ENCODE results near the gene DCANP1.
"Not testable (repeated sequence)": the region's sequence is repeated elsewhere in the genome, so short reads cannot be mapped to it uniquely, and the experiment has no call there.

DCANP1 gene

DNA sequence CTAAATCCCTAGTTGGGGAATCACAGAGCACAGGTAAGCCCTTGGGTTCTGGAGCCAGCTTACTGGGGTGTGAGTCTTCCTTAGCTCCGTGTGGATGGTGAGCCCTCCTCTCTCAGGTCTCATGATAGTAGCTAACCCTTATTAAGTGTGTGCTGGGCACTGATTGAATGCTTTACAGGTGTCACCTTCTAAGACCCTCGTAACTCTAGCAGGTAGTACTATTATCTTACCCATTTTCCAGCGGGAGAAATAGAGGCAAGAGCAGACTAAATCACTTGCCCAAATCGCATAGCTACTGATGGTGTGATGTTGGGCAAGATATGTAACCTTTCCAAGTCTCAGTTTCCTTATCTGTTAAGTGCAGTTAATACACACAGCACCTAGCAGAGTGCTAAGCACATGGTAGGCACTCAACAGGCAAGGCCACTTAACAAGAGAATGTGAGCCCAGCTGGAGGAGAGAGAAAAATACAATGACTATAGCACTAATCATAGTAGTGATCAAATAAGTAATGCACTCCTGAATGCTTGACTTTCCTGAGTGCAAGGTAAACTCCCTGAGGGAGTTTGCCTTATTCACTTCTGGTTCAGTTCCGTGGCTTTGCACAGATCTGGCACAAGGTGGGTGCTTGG, at the start of gene DCANP1:
Gene DCANP1, minus strand, starts transcription at position 51 of the 632 bp plus-strand sequence. CDS start 240 bp downstream, outside the sequence.
- DNase-seq, result no peak

DNA sequence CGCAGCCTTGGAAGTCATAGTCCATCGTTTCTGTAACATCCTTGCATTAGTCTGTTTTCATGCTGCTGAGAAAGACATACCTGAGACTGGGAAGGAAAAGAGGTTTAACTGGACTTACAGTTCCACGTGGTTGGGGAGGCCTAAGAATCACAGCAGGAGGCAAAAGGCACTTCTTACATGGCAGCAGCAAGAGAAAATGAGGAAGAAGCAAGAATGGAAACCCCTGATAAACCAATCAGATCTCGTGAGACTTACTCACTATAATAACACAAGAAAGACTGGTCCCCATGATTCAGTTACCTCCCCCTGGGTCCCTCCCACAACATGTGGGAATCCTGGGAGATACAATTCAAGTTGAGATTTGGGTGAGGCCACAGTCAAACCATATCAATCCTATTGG, 48.4 kb upstream of the DCANP1 start:
- DNase-seq, result not testable (repeated sequence)

GRCh38 chr5:135494196-135494595, 47.0 kb upstream of the DCANP1 start:
- DNase-seq, result no peak

DNA sequence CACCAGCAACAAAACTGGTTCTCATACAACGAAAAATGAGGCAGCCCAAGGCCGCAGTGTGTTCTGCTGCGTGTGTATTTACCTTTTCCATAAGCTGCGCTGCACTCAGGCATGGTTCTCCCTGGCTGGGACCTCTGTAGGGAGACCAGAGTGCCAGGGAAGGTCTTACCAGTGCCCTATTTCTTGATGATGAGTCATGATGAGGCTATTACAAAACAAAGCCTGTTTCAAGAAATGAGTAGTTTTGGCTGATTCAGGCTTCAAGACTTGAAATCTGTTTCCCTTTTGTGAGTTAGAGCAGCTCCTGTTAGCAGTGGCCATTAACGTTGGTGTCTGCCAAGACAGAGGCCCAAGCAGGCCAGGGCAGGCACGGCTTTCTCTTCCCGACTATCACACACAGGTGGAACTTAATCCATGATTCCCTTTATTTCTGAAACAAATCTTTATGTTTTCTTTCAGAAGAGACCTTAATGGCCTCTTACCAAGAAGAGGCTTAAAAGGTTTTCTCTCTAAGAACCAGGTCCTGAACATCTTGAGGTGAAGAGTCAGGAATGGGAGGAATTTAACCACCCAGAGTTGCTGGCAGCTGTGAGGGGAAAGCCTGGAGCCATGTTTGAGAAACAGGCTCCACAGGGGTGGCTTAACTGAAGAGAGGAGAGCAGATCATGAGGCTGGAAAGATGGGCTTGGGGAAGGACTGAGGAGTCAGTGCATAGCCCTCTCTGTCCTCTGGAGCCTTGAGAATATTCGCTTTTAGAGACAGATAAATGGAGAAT, 46.4 kb upstream of the DCANP1 start:
- peak; percentile 29 for DNase-seq

DNA sequence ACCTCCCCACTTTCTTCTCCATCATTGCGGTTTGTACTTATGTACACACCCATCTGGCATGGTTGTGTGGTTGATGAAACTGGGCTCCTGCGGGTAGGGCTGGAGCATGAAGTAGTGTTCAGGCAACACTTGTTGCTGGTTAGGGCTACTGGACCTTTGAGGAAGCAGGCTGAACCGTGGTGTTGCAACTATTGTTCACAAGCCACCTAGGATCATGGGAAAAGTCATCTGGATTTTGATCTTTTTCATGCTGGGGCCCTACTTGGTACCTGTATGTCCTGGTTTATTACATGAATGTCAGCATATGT, 45.1 kb upstream of the DCANP1 start:
- DNase-seq, result no peak

- no peak for DNase-seq
Measured at GRCh38 chr5:135491552-135492318, 44.6 kb upstream of the DCANP1 start.

- no peak for DNase-seq
Measured at GRCh38 chr5:135491038-135491551, 43.9 kb upstream of the DCANP1 start.

DNA sequence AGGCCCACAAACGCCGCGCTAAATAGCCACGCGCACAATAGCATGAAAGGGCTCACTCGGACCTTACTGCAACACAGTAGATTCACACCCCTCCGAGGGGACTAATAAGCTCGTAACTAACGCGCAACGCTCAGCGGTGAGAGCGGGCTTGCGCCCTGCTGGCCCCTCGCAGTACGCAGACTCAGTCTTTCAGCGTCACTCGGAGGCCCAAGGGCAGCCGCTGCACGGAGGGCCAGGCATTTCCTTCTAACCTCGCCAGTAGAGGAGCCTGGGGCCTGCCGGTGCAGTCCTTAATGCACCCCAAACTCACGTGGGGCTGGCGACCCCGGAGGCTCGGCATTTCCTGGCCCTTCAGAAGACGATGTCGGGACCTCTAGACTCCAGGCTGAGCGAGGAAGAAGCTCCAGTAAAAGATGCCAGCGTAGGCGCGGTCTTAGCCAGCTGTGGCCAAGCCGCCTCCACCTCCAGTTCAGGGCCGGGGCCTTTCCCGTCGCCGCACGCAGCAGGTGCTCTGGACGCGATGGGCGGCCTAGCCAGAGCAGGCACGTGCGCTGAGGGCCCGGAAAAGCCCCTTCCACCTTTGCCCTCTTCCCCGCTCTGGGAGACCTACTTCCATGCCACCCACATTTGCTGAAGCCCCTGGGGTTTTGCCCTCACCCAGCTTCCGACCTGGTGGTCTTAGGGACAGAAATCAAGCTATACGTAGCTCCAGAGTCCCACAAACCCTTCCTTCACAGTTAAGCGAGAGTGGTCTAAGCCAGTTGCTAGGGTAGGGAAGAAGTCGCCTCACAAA, 43.3 kb upstream of the DCANP1 start:
- no peak for DNase-seq

GRCh38 chr5:135489466-135490244, 42.5 kb upstream of the DCANP1 start:
- no peak for DNase-seq

- peak; percentile 35 for DNase-seq
Measured at GRCh38 chr5:135488727-135489465, 41.7 kb upstream of the DCANP1 start.

DNA sequence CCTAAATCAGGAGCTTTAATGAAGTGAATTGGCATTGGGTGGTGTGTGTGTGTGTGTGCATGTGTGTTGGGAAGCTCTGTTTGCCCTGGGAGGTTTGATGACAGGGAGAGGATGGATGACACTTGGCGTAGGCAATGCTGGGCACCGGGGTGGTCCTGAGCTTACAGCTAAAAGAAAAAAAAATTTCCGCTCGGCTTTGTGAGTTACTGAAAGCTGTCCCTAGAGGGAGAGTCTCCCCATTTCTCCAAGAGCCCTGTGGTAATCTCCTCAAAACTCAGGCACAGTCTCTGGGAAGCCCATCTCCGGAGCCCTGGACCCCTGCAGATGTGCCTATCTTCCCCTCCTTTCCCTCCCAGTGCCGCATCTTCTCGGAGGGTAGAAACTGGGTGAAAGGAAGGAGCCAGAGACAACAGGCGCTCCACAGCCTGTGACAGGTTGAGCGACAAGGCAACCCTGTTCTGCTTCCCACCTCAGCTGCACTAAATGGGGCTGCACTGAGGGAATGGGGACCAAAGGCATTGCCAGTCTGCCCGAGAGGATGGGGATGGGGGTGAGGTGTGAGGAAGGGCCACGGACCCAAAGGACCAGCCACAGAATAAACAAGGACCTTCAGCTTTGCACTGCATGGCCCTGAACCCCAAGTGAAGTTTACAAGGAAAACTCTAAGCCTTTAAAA, 40.8 kb upstream of the DCANP1 start:
- no peak for DNase-seq

DNA sequence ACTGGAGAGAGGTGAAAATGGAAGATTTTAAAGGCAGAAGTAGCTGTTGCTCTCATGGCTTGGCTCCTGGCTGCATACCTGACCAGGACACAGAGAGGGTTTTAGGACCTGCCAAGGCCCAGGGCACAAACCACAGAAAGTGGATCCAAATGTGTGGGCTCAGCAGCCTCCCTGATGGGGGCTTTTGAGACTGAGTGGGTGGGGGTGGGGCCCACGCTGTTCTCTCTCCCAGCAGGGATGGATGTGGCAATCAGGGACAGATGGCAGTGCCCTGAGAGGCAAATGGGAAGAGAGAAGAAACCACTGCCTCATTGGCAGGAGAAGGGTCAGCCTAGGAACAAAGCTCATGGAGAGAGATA, 39.9 kb upstream of the DCANP1 start:
- no peak for DNase-seq

DNA sequence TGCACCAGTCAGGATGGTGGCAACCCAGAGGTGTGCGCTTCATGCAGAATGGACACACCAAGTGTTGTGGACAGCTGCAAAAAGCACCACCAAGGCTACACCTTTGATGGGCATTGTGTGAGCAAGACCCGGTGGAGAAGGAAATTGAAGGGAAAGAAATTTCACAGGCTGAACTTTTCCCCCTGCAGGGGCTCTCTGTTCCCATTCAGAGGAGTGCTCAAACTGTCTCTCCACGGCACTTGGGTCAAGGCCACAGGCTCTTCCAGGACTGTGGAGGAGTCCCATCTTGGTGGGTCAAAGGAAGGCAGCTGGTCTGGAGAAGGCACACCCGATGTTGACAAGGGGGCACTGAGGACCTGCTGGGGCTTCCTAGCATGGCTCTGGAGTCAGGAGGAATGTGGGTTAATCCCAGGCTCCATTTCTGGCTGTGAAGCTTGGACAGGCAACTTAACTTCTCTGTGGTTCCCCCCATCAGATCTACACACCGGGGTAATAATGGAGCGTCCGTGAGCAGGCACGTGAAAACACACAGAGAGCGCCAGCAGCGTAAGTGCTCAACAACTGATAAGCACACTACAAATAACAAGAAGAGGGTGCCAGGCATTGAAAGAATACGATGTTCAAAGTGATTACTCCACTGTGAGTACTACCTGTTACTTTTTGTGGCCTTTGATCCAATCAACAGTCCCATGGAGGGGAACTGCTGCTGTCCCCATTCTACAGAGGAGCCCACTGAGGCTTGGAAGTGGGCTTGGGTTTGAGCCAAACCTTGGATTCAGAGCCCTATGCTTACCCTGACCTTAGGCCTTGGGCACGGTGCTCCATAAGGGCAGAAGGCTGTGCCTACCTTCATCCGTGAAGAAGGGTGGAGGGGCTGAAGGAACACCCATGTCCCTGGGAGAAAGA, 39.2 kb upstream of the DCANP1 start:
- no peak for DNase-seq

DNA sequence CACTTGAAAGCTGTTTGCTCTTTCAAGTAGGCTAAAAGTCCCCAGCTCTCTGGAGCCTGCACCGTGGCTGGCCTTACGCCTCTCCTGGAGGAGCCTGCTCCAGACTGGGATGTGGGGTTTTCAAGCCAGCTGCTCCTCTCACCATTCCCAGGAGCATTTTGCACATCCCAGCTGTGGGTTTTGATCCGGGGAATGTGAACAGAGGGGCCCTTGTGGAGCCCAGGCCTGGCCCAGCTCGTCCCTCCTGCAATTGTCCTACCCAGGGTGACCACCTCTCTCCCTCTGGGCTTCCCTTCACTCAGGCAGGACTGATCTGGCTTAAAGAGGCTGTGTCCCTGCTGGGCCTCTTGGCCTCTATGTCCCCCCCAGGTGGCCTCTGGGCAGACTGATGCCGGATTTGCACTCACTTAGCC, 37.5 kb upstream of the DCANP1 start:
- DNase-seq, result no peak

DNA sequence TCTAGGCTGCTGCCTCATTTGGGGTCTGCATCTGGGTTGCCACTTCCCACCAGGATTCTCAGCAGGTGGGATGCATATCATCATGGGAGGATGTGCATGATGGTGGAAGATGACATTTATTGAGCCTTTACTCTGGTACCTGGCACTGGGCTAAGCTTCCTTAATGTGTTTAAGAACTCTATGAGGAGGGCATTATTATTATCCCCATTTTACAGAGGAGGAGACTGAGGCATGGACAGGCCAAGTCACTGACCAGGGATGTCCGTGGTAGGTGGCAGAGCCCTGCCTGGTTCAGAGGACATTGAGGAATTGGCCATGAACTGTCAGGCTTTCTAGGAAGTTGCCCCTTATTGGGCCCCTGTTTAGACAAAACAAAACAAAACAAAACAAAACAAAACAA, 36.1 kb upstream of the DCANP1 start:
- no peak for DNase-seq

DNA sequence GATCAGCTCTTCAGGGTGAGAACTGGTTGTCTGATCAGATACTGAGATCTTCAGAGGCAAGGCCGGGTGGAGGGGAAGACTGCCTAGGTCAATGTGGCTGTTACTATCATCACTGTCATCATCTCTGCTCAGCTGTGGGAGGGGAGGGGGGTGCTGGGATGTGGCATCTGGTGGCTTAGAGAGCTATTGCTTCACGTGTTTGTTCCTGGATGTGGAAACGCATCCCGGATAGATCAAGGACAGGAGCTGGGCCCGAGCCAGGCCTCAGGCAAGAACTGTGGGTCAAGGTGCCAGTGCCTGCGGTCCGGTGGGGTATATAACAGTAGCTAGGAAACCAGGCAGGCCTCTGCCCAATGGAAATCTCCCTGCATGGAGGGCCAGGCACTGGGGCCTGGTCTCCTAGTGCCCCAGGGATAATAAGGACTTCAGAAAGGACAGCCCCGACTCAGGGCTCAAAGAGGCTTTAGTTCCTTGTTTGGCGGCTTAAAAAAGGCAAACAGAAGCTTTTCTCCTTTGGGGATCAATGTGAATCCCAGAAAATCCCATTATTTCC, 35.3 kb upstream of the DCANP1 start:
- DNase-seq, result no peak

DNA sequence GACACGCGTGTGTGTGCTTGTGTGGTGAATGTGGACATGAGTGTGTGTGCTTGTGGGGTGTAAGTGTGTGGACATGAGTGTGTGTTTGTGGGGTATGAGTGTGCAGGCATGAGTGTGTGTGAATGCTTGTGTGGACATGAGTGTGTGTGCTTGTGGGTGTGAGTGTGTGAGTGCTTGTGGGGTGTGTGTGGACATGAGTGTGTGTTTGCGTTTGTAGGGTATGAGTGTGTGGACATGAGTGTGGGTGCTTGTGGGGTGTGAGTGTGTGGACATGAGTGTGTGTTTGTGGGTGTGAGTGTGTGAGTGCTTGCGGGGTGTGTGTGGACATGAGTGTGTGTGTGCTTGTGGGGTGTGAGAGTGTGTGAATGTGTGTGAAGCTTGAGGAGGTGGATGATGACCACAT, 34.8 kb upstream of the DCANP1 start:
- DNase-seq, result no peak

DNA sequence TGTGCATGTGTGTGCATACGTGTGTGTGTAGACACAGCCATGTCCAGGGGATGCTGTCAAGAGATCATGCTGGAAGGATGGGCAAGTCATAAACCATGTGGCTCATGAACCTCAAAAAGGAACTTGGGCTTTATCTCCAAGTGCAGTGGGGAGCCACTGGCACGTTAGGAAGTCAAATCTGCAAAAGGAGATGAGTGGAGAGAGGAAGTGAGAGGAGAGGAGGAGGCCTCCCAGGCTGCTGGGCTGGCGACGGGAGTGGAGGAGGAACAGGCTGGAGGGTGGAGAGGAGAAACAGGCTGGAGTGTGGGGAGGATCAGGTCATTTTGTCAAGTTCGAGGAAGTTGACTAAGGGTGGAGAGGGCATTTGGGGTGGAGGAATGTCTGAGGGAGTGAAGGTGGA, 34.2 kb upstream of the DCANP1 start:
- no peak for DNase-seq

DNA sequence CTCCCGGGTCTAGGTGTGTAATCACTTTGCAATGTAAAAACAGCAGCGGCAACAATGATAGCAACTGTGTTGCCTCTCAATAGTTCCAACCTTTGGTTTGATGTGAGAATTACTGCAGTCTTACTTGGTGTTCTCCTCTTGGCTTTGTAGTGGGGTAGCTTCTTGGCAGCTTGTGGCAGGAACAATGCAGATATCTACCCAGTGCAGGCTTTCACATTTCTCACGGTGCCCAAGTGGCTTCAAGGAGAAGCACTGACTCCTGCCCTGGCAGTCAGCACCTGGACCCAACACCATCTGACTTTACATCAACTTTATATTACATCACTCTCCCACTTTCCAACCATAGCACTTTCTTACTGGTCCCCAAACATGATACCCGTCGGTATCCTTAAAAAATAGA, 33.4 kb upstream of the DCANP1 start:
- DNase-seq, result no peak

All from GOT3 (cell line).